CD4-positive, alpha-beta T cell (primary cell): ENCODE data around the gene GM2A. TPM values are rescaled to one million over a fixed set of nuclear protein-coding genes. Genes with fewer than 3 reads are reported as not detected.

Experiments used
- ATAC-seq: fragments of 200-7000 bp; cut with Tn5 transposase; one replicate; pipeline ENCODE4 v1.10.0; 2022; ENCODE audit warnings: mild to moderate bottlenecking; ENCODE audit not compliant: poor library complexity
- CTCF ChIA-PET: fragments of 350-600 bp; sonication (Branson Sonifier 250); formaldehyde crosslinking; loops from one replicate; lab custom pipeline; 2021; ENCODE audit warnings: antibody characterized with exemption, inconsistent platforms; lab: Charles Lee
- POLR2A ChIA-PET: fragments of 350-600 bp; sonication (Branson Sonifier 250); formaldehyde crosslinking; loops from one replicate; lab custom pipeline; 2021; ENCODE audit warnings: antibody characterized with exemption, inconsistent platforms; lab: Charles Lee
- DNase-seq, 14 experiments: peaks; one replicate each; pipeline ENCODE4 v3.0.0-alpha.2; 2013 to 2020; ENCODE audit warnings: mixed read lengths in 2 of 14
- H3K27ac ChIP-seq, 2 donors: one replicate each; pipeline versions ENCODE4 v1.5.1 to v1.7.0; 2013; ENCODE audit warnings: low read length in 2 of 2, low read depth in 1 of 2, mild to moderate bottlenecking in 1 of 2
- H3K27me3 ChIP-seq, 2 experiments: 1 replicate in 1 of 2; 2 replicates in 1 of 2; pipeline versions ENCODE4 v1.6.1 to v1.7.0; 2013; ENCODE audit warnings: low read length in 2 of 2, control low read depth in 1 of 2, mild to moderate bottlenecking in 1 of 2, moderate library complexity in 1 of 2; ENCODE audit not compliant: insufficient read depth in 2 of 2, control insufficient read depth in 1 of 2
- H3K36me3 ChIP-seq: one replicate; pipeline ENCODE4 v1.6.1; 2013; ENCODE audit warnings: low read length, control low read depth; ENCODE audit not compliant: insufficient read depth
- H3K4me1 ChIP-seq: one replicate; pipeline ENCODE4 v1.6.1; 2013; ENCODE audit warnings: low read length, control low read depth; ENCODE audit not compliant: insufficient read depth
- H3K4me3 ChIP-seq: one replicate; pipeline ENCODE4 v1.5.1; 2013; ENCODE audit warnings: mild to moderate bottlenecking, low read length, moderate library complexity
- H3K9me3 ChIP-seq, 2 experiments: 1 replicate in 1 of 2; 2 replicates in 1 of 2; pipeline versions ENCODE4 v1.6.1 to v1.7.0; 2013; ENCODE audit warnings: low read length in 2 of 2, mild to moderate bottlenecking in 2 of 2, control low read depth in 1 of 2, moderate library complexity in 1 of 2; ENCODE audit not compliant: control insufficient read depth in 1 of 2, insufficient read depth in 1 of 2
- H3K27ac Mint-ChIP-seq: one replicate; pipeline ENCODE4 v1.8.0; 2020; ENCODE audit warnings: mixed read lengths
- H3K27me3 Mint-ChIP-seq: one replicate; pipeline ENCODE4 v1.8.0; 2021; ENCODE audit warnings: mixed read lengths
- H3K36me3 Mint-ChIP-seq: one replicate; pipeline ENCODE4 v1.8.0; 2021; ENCODE audit warnings: low read depth, mixed read lengths
- H3K4me1 Mint-ChIP-seq: one replicate; pipeline ENCODE4 v1.8.0; 2021; ENCODE audit warnings: low read depth, mixed read lengths
- H3K4me3 Mint-ChIP-seq: one replicate; pipeline ENCODE4 v1.8.0; 2020; ENCODE audit warnings: mild to moderate bottlenecking, mixed read lengths
- H3K9me3 Mint-ChIP-seq: one replicate; pipeline ENCODE4 v1.8.0; 2020; ENCODE audit warnings: mixed read lengths
- CTCF ChIP-seq: fragments of 200-600 bp; IDR thresholded peaks from one replicate; pipeline ENCODE4 v1.8.0; 2022; ENCODE audit warnings: antibody characterized with exemption, mild to moderate bottlenecking
- intact Hi-C, 2 experiments: fragments of 100-400 bp; cut with DNase I in 1 of 2; cut with micrococcal nuclease in 1 of 2; formaldehyde crosslinking; loops; one replicate each; pipeline versions ENCODE4 v1.15.1 to v1.9.0; 2023 to 2025; cut with DNase I, micrococcal nuclease
- total RNA-seq, 174 experiments: library from RNA in 2 of 174; stranded (reverse) in 2 of 174; gene quantifications; one replicate each; pipeline ENCODE4 v1.2.3 and lab custom pipeline; 2021 to 2026

GM2A gene
- total RNA-seq, 2 experiments from 2014 or later: 3.1 to 4.1 TPM

- intact Hi-C loops: loop anchor here in 1 of 2 experiments (5.0 kb wide), 1 partner anchor 41 kb away; no protein-coding TSS in a partner anchor
- CTCF ChIA-PET: interaction anchor here (1.0 to 1.4 kb wide), 3 partner anchors 9 to 82 kb away, joined by 3 to 4 read pairs (median 4); no protein-coding TSS in a partner anchor
- peak overlapping the region; percentile 48 for H3K4me3 Mint-ChIP-seq
- H3K36me3 ChIP-seq: peaks cover 21% of the 10 kb centered on the region
- POLR2A ChIA-PET: interaction anchor here (0.8 to 2.2 kb wide), 4 partner anchors 15 to 758 kb away, joined by 3 to 15 read pairs (median 4); partner anchors contain the start of genes ANXA6 and CCDC69
- peaks cover 78% of the 10 kb centered on the region for H3K4me1 Mint-ChIP-seq
- H3K9me3 ChIP-seq: no peaks in the 10 kb centered on the region
- H3K36me3 Mint-ChIP-seq: peaks cover 51% of the 10 kb centered on the region
- H3K27ac ChIP-seq: peak overlapping the region; percentile 6 to 18
- H3K4me1 ChIP-seq: peaks cover 80% of the 10 kb centered on the region
- peak overlapping the region; percentile 82 for H3K27ac Mint-ChIP-seq
- ATAC-seq: no peak
- H3K27me3 ChIP-seq: no peaks in the 10 kb centered on the region
- DNase-seq: peak in 2 of 14 experiments; percentile 24 to 35
- no peak for TF ChIP-seq CTCF
- no peaks in the 10 kb centered on the region for H3K9me3 Mint-ChIP-seq
- H3K27me3 Mint-ChIP-seq: no peaks in the 10 kb centered on the region
- no peak overlapping the region for H3K4me3 ChIP-seq
Measured at GRCh38 chr5:151208481-151208914, 44.5 kb upstream of the GM2A start.

- Histone ChIP-seq H3K9me3 (no peaks in the 10 kb centered on the region), H3K36me3 (peaks cover 27% of the 10 kb centered on the region), H3K4me1 (peaks cover 98% of the 10 kb centered on the region), H3K27ac (peak overlapping the region; percentile 92 to 97), H3K4me3 (peak overlapping the region; percentile 55), H3K27me3 (no peaks in the 10 kb centered on the region)
- DNase-seq (peak in 2 of 14 experiments; percentile 27 to 44), ATAC-seq (peak; percentile 2)
- intact Hi-C loops: loop anchor here in 1 of 2 experiments (5.0 kb wide), 3 partner anchors 40 to 130 kb away; partner anchors contain the start of genes ANXA6, GM2A and TNIP1
- H3K4me1 Mint-ChIP-seq: peaks cover 94% of the 10 kb centered on the region
- no peaks in the 10 kb centered on the region for H3K9me3 Mint-ChIP-seq
- peaks cover 64% of the 10 kb centered on the region for H3K36me3 Mint-ChIP-seq
- H3K27me3 Mint-ChIP-seq: no peaks in the 10 kb centered on the region
- no peak for TF ChIP-seq CTCF
- H3K27ac Mint-ChIP-seq: peak overlapping the region; percentile 94
- peak overlapping the region; percentile 76 for H3K4me3 Mint-ChIP-seq
- ChIA-PET POLR2A (interaction anchor here (0.7 to 6.2 kb wide), 12 partner anchors 10 to 429 kb away, joined by 3 to 223 read pairs (median 4); partner anchors contain the start of genes CCDC69, GM2A and TNIP1), CTCF (interaction anchor here (0.6 to 5.1 kb wide), 7 partner anchors 11 to 86 kb away, joined by 3 to 33 read pairs (median 4); partner anchors contain the start of genes CCDC69 and GM2A)
Measured at GRCh38 chr5:151212406-151212798, 40.6 kb upstream of the GM2A start.

- POLR2A ChIA-PET: interaction anchor here (0.5 to 6.2 kb wide), 24 partner anchors 8 to 757 kb away, joined by 3 to 223 read pairs (median 4); partner anchors contain the start of genes CCDC69, GM2A and TNIP1
- CTCF ChIA-PET: interaction anchor here (0.6 to 5.1 kb wide), 5 partner anchors 10 to 740 kb away, joined by 3 to 33 read pairs (median 6); partner anchors contain the start of gene CCDC69
- H3K4me3 Mint-ChIP-seq: peak overlapping the region; percentile 89
Measured at GRCh38 chr5:151213803-151214613, 39.0 kb upstream of the GM2A start.

More at GRCh38 chr5:151213803-151214613, 39.0 kb upstream of the GM2A start:
- Histone ChIP-seq H3K27me3 (no peaks in the 10 kb centered on the region), H3K4me1 (peaks cover 99% of the 10 kb centered on the region), H3K36me3 (peaks cover 37% of the 10 kb centered on the region), H3K4me3 (peak overlapping the region; percentile 55), H3K27ac (peak overlapping the region; percentile 92 to 97), H3K9me3 (no peaks in the 10 kb centered on the region)
- DNase-seq (peak; percentile 66 to 94 (median 86)), ATAC-seq (peak; percentile 81)
- H3K9me3 Mint-ChIP-seq: no peaks in the 10 kb centered on the region
- TF ChIP-seq CTCF: no peak
- H3K36me3 Mint-ChIP-seq: peaks cover 66% of the 10 kb centered on the region
- peak overlapping the region; percentile 94 for H3K27ac Mint-ChIP-seq
- H3K27me3 Mint-ChIP-seq: no peaks in the 10 kb centered on the region
- peaks cover 94% of the 10 kb centered on the region for H3K4me1 Mint-ChIP-seq
- intact Hi-C loops: loop anchor here (1.0 to 5.0 kb wide), 5 partner anchors 8 to 132 kb away; partner anchors contain the start of genes ANXA6 (in 1 of the 2), GM2A (in 1 of the 2) and TNIP1 (in 1 of the 2)
